ENCODE results near the gene PRRG2.

DNA sequence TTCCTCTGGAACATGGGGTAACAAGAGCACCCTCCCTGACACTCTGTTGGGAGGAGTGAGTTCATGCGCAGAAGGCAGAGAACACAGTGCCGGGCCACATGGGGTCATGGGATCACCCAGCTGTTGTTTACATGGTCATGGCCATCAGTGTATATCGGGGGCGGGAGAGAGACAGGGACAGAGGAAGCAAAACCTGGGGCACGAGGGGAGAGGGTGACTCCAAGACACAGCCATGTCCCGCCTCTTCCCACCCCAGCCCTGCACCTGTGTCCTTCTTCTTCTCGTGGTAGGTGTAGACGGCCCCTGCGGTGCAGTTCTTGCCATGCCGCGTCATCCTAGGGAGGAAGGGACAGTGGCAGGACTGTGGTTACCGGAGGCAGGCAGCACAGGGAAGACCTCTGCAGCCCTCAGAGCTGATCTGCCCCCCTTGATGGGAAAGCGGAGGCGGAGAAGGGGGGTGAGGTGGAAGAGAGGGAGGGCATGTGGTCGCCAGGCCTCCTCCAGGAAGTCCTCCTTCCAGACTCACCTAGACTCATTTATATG is 20.7 kb upstream of the PRRG2 start:
- TF ChIP-seq CTCF (IDR thresholded peaks at IDR 0.05) (no peak), POLR2AphosphoS5 (IDR thresholded peaks at IDR 0.05) (no peak), POLR2A (IDR thresholded peaks at IDR 0.05; ENCODE audit: low read depth) (no peak), EP300 (IDR thresholded peaks at IDR 0.05) (no peak)

Measured in esophagus muscularis mucosa (tissue), 4 donors.